ENCODE measurements around the gene SLC24A4. TPM values are rescaled to one million over a fixed set of nuclear protein-coding genes. Genes with fewer than 3 reads are reported as not detected.

SLC24A4 gene
- total RNA-seq, 1 donor from 2014 or later = 0.34 TPM

- Mint-ChIP-seq H3K27me3 (ENCODE audit: unreplicated experiment) (peaks cover 5% of the 10 kb centered on the region), H3K9me3 (ENCODE audit: unreplicated experiment) (peaks cover 6% of the 10 kb centered on the region), H3K4me3 (ENCODE audit: unreplicated experiment) (no peak overlapping the region), H3K27ac (ENCODE audit: unreplicated experiment) (no peak overlapping the region), H3K4me1 (ENCODE audit: low read depth, unreplicated experiment) (peaks cover 9% of the 10 kb centered on the region), H3K36me3 (ENCODE audit: unreplicated experiment) (peaks cover 15% of the 10 kb centered on the region)
- no peak for DNase-seq
- TF ChIP-seq CTCF (IDR thresholded peaks at IDR 0.05; ENCODE audit: partially characterized antibody, unreplicated experiment) = no peak
Measured at GRCh38 chr14:92415969-92416368, 93.0 kb downstream of the SLC24A4 start.

GRCh38 chr14:92416544-92416943 lies 93.6 kb downstream of the SLC24A4 start:
- peaks cover 6% of the 10 kb centered on the region for H3K9me3 Mint-ChIP-seq (ENCODE audit: unreplicated experiment)
- no peak overlapping the region for H3K27ac Mint-ChIP-seq (ENCODE audit: unreplicated experiment)
- no peak overlapping the region for H3K4me3 Mint-ChIP-seq (ENCODE audit: unreplicated experiment)
- H3K36me3 Mint-ChIP-seq (ENCODE audit: unreplicated experiment) = peaks cover 12% of the 10 kb centered on the region
- DNase-seq = no peak
- H3K4me1 Mint-ChIP-seq (ENCODE audit: low read depth, unreplicated experiment) = peaks cover 9% of the 10 kb centered on the region
- TF ChIP-seq CTCF (IDR thresholded peaks at IDR 0.05; ENCODE audit: partially characterized antibody, unreplicated experiment) = no peak
- H3K27me3 Mint-ChIP-seq (ENCODE audit: unreplicated experiment) = peaks cover 5% of the 10 kb centered on the region

- peaks cover 5% of the 10 kb centered on the region for H3K27me3 Mint-ChIP-seq (ENCODE audit: unreplicated experiment)
- peaks cover 7% of the 10 kb centered on the region for H3K36me3 Mint-ChIP-seq (ENCODE audit: unreplicated experiment)
- peaks cover 9% of the 10 kb centered on the region for H3K4me1 Mint-ChIP-seq (ENCODE audit: low read depth, unreplicated experiment)
- H3K27ac Mint-ChIP-seq (ENCODE audit: unreplicated experiment) = no peak overlapping the region
- H3K9me3 Mint-ChIP-seq (ENCODE audit: unreplicated experiment) = peaks cover 6% of the 10 kb centered on the region
- TF ChIP-seq CTCF (IDR thresholded peaks at IDR 0.05; ENCODE audit: partially characterized antibody, unreplicated experiment) = no peak
- no peak overlapping the region for H3K4me3 Mint-ChIP-seq (ENCODE audit: unreplicated experiment)
- DNase-seq = no peak
Measured at GRCh38 chr14:92417759-92418158, 94.8 kb downstream of the SLC24A4 start.

GRCh38 chr14:92421751-92422150 lies 98.8 kb downstream of the SLC24A4 start:
- H3K9me3 Mint-ChIP-seq (ENCODE audit: unreplicated experiment) = peaks cover 6% of the 10 kb centered on the region
- no peaks in the 10 kb centered on the region for H3K27me3 Mint-ChIP-seq (ENCODE audit: unreplicated experiment)
- no peak overlapping the region for H3K4me3 Mint-ChIP-seq (ENCODE audit: unreplicated experiment)
- no peaks in the 10 kb centered on the region for H3K4me1 Mint-ChIP-seq (ENCODE audit: low read depth, unreplicated experiment)
- DNase-seq = no peak
- no peak overlapping the region for H3K27ac Mint-ChIP-seq (ENCODE audit: unreplicated experiment)
- peaks cover 6% of the 10 kb centered on the region for H3K36me3 Mint-ChIP-seq (ENCODE audit: unreplicated experiment)
- no peak for TF ChIP-seq CTCF (IDR thresholded peaks at IDR 0.05; ENCODE audit: partially characterized antibody, unreplicated experiment)

- Mint-ChIP-seq H3K9me3 (ENCODE audit: unreplicated experiment) (peaks cover 4% of the 10 kb centered on the region), H3K4me1 (ENCODE audit: low read depth, unreplicated experiment) (no peaks in the 10 kb centered on the region), H3K27ac (ENCODE audit: unreplicated experiment) (no peak overlapping the region), H3K4me3 (ENCODE audit: unreplicated experiment) (no peak overlapping the region), H3K27me3 (ENCODE audit: unreplicated experiment) (peaks cover 5% of the 10 kb centered on the region), H3K36me3 (ENCODE audit: unreplicated experiment) (peaks cover 8% of the 10 kb centered on the region)
- DNase-seq = no peak
- no peak for TF ChIP-seq CTCF (IDR thresholded peaks at IDR 0.05; ENCODE audit: partially characterized antibody, unreplicated experiment)
Measured at GRCh38 chr14:92425101-92425500, 102.1 kb downstream of the SLC24A4 start.

Data from glutamatergic neuron (in vitro differentiated cells).